AG09319 (cell line): ENCODE results near the gene RPL37.
"Not testable (repeated sequence)": the region's sequence is repeated elsewhere in the genome, so short reads cannot be mapped to it uniquely, and the experiment has no call there.

ENCODE experiments used
- DNase-seq: peaks from one replicate; pipeline ENCODE4 v3.0.0-alpha.2; 2010; ENCODE audit warnings: low read depth; ENCODE audit errors: extremely low read depth
- TF ChIP-seq, protein P1 (sequence below): IDR thresholded peaks from 2 replicates; pipeline ENCODE4 v1.5.1; 2011; ENCODE audit warnings: low read depth, mild to moderate bottlenecking, inconsistent platforms, low read length, moderate library complexity

Gene RPL37

GRCh38 chr5:40834849-40835787 is at the start of gene RPL37:
TSS of gene RPL37 (minus strand) at chr5:40835222. CDS start at chr5:40835185, 37 bp downstream.
- TF ChIP-seq, protein P1, sequence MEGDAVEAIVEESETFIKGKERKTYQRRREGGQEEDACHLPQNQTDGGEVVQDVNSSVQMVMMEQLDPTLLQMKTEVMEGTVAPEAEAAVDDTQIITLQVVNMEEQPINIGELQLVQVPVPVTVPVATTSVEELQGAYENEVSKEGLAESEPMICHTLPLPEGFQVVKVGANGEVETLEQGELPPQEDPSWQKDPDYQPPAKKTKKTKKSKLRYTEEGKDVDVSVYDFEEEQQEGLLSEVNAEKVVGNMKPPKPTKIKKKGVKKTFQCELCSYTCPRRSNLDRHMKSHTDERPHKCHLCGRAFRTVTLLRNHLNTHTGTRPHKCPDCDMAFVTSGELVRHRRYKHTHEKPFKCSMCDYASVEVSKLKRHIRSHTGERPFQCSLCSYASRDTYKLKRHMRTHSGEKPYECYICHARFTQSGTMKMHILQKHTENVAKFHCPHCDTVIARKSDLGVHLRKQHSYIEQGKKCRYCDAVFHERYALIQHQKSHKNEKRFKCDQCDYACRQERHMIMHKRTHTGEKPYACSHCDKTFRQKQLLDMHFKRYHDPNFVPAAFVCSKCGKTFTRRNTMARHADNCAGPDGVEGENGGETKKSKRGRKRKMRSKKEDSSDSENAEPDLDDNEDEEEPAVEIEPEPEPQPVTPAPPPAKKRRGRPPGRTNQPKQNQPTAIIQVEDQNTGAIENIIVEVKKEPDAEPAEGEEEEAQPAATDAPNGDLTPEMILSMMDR = no peak

DNA sequence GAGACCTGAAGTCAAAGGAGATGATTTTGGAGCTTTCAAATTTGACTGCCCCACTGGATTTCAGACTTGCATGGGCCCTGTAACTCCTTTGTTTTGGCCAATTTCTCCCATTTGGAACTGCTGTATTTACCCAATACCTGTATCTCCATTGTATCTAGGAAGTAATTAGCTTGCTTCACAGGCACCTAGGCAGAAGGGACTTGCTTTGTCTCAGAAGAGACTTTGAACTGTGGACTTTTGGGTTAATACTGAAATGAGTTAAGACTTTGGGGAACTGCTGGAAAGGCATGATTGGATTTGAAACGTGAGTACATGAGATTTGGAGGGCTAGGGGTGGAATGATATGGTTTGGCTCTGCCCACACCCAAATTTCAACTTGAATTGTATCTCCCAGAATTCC is 48.0 kb upstream of the RPL37 start:
- not testable (repeated sequence) for DNase-seq

More at GRCh38 chr5:40834849-40835787, at the start of gene RPL37:
- peak; percentile 94 for DNase-seq

DNA sequence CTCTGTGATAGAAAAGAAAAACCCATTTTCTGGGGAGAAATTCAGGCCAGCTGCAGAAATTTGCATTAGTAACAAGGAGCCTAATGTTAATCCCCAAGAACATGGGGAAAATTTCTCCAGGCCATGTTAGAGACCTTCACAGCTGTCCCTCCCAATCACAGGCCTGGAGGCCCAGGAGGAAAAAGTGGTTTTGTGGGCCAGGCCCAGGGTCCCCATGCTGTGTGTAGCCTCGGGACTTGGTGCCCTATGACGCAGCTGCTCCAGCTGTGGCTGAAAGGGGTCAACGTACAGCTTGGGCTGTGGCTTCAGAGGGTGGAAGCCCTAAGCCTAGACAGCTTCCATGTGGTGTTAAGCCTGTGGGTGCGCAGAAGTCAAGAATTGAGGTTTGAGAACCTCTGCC is 47.3 kb upstream of the RPL37 start:
- DNase-seq = no peak
- TF ChIP-seq, protein P1 = no peak

DNA sequence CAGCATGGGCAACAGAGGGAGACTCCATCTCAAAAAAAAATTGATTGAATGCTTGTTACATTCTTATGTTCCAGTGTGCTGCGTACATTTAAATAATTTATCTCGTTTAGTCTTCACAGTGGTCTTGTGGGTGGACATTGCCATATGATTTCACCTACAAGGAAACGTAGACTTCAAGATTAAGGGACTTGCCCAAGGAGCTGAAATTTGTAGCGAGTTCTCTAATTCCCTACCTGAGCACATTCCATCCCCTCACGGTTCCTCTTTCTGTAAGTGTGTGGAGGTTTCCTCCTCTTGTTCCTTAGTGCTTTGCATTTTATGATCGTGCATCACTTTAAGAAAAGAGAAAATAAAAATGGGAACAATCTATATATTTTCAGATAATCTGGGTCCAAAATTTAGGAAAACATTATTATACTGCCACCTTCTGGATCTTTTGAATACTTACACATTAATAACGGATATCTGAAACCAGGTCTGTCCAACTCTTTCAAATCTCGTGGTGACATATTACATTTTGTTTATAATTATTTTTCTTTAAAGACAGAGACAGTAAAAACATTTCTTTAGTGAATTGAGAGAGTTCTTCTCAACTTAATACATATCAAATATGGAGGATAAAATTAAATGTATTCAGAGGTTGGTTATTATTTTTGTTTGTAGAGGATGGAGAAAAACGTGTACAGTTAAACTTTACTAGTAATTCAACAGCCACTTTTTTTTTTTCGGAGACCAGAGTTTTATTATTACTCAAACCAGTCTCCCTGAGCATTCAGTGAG is 44.3 kb upstream of the RPL37 start:
- no peak for DNase-seq
- TF ChIP-seq, protein P1 = peak; percentile 37

- TF ChIP-seq, protein P1 = no peak
These were observed 42.5 kb upstream of the RPL37 start for GRCh38 chr5:40877371-40877988.

GRCh38 chr5:40875958-40876357 is 40.9 kb upstream of the RPL37 start:
- TF ChIP-seq, protein P1 = no peak
- DNase-seq = no peak

More at GRCh38 chr5:40877371-40877988, 42.5 kb upstream of the RPL37 start:
- no peak for DNase-seq

- DNase-seq = no peak
These were observed 38.4 kb upstream of the RPL37 start for GRCh38 chr5:40873286-40873880.

GRCh38 chr5:40872253-40872652 is 37.2 kb upstream of the RPL37 start:
- not testable (repeated sequence) for DNase-seq

More at GRCh38 chr5:40873286-40873880, 38.4 kb upstream of the RPL37 start:
- TF ChIP-seq, protein P1 = no peak
